Measurements from ENCODE around the gene TSHB.

DNA sequence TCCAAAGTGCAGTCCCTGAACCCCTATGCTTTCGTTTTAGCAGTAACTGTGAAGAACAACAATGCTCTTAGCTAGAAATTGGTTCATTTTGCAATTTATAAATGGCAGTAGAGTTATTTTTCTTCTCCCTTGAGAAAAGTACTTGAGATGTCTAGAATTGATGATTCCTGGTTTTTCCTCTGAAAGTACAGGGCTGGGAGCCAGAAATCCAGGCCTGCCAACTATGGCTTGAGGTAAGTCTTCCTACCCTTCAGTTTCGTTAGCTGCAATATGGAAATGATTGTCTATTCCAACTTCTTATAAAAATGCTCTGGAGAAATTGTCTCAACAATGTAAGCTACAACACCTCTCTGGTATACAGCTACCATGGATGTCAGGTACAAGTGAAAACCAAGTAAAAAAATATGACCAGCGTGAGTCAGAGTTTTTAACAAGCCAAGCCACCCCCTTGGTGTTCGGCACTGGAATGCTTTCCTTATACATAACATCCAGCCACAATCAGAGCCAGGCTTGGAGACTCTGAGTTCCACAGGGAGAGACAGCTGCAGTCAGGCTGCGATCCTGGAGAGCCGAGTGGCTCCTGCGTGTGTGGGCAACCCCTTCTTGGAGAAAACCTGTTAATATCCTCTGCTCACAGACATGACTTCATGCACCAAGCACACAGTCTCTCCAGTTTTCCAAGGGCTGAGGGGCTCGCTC is 37.7 kb downstream of the TSHB start:
- TF ChIP-seq, protein P1, sequence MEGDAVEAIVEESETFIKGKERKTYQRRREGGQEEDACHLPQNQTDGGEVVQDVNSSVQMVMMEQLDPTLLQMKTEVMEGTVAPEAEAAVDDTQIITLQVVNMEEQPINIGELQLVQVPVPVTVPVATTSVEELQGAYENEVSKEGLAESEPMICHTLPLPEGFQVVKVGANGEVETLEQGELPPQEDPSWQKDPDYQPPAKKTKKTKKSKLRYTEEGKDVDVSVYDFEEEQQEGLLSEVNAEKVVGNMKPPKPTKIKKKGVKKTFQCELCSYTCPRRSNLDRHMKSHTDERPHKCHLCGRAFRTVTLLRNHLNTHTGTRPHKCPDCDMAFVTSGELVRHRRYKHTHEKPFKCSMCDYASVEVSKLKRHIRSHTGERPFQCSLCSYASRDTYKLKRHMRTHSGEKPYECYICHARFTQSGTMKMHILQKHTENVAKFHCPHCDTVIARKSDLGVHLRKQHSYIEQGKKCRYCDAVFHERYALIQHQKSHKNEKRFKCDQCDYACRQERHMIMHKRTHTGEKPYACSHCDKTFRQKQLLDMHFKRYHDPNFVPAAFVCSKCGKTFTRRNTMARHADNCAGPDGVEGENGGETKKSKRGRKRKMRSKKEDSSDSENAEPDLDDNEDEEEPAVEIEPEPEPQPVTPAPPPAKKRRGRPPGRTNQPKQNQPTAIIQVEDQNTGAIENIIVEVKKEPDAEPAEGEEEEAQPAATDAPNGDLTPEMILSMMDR (IDR thresholded peaks at IDR 0.05) = no peak
- TF ChIP-seq POLR2A (IDR thresholded peaks at IDR 0.05) = no peak
- no peak for TF ChIP-seq POLR2AphosphoS5 (IDR thresholded peaks at IDR 0.05)
